ENCODE measurements around the gene GPD2.

The GPD2 gene
- 16.2 to 60.4 (median 33.5) reads per million in 4 experiments for total RNA-seq

DNA sequence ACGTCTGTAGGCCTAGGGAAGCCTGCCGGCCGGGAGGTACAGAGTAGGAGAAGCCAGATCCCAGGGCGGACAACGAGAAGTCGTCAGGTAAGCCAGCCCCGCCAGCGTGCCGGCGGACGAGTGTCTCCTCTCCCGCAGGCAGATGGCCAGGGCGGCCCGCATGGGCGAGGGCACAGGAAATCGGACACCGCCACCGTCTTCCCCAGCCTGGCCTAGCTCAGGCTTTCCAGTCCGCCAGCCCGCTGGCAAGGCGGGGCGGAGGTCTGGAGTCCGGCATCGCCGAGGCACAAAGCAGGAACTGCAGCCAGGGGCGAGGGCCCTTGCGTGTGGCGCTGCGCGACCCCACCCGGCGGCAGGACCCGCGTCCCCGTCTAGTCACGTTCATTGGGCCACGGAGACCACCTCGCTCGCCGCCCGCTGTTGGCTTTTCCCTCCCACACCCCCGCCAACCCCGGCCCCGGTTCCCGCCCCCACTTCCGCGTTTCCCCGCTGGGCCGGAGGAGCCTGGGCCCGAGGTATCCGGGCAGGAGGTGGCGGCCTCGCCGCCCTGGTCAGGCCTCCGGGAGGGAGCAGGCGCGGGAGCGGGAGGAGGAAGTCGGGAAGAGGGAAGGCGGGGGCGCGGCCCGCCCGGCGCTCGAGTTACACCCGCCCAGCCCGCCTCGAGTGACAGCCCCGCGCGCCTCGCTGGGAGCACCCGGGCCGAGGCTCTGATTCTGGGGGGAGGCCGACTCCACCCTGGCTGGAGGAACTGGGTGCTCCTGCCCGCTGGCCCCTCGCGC is at the start of gene GPD2:
Gene GPD2 (plus strand): TSS at position 662 of the 779 bp plus-strand sequence. CDS start 39,727 bp downstream, outside the sequence.
- peak; percentile 43 for DNase-seq

DNA sequence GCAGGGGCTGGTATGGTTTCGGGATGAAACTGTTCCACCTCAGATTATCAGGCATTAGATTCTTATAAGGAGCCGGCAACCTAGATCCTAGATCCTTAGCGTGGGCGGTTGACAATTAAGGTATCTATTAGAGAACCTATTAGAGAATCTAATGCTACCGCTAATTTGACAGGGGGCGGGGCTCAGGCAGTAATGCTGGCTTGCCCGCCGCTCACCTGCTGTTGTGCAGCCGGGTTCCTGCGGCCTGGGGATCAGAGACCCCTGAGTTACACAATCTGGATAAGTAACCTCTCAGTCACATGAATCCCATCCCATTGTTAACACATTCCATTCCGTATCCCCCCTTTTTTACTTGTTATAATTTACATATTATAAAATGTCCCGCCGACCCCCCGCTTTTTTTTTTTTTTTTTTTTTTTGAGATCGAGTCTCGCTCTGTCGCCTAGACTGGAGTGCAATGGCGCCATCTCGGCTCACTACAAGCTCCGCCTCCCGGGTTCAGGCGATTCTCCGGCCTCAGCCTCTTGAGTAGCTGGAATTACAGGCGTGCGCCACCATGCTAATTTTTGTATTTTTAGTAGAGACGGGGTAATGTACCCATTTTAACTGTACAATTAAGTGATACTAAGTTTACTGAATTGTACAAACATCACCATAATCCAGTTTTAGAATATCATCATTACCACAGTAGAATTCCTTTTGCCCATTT is 42.0 kb upstream of the GPD2 start:
- no peak for DNase-seq

DNA sequence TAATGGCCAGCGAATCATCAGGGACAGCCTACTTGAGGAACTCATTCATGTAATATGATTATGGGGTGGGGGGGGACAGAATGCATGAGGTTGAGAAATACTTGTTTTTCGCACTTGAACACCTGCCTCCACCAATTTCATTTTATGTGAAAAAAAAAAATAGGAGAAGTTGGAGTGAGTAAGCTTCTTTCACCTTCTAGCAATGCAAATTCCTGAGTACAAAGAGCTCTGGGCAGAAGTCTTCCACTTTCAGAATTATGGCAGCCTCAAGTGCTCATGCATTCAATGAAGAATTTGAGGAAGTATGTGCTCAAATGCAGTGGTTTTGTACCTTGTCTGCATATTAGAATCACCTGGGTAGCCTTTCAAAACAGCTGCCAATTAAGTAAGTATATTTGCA is 40.1 kb upstream of the GPD2 start:
- DNase-seq, result no peak

DNA sequence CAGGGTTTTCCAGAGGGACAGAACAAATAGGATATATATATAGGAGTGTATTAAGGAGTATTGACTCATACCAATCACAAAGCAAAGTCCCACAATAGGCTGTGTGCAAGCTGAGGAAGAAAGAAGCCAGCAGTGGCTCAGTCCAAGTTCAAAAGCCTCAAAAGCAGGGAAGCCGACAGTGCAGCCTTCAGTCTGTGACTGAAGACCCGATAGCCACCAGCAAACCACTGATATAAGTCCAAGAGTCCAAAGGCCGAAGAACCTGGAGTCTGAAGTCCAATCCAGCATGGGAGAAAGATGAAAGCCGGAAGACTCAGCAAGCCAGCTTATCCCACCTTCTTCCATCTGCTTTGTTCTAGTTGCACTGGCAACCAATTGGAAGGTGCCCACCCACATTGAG is 39.0 kb upstream of the GPD2 start:
- no peak for DNase-seq

DNA sequence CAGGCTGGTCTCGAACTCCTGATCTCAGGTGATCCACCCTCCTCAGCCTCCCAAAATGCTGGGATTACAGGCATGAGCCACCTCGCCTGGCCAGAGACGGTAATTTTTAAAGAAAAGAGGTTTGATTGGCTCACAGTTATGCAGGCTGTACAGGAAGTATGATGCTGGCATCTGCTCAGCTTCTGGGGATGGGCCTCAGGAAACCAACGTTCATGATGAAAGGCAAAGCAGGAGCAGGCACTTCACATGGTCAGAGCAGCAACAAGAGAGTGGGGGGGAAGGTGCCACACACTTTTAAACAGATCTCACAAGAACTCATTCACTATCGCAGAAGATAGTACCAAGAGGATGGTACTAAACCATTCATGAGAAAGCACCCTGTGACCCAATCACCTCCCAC is 38.0 kb upstream of the GPD2 start:
- DNase-seq, result no peak

DNA sequence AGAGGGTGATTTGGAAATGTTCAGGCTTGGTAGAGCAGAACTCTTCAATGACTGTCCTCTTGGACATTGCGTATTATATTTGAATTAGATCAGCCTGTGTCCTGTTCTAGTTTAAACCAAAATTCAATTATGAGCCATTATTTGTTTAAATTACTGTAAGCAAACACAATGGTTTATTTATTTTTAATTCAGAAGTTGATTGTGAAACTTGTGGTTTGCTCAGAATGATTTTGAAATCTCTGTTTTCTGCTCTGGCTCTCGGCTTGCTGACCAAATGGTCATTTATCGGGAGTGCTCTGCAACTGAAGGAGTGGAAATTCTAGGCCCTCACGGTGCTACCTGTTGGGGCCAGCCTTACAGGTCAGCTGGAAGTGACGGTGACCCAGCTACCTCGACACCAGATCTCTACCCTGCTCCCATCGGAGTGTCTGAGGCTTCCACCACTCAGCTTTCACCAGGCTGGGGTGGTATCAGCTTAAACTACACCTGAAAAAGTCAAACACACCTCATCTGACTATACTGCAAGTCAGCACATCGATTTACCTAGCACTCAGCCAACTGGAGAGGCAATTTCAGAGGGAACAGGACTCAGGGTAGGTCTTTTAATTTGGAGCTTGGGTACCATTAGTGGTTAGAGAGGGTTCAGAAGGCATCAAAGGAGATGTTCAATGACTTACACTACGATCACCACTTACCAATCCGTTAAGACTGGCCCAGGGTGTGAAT is 36.8 kb upstream of the GPD2 start:
- no peak for DNase-seq

DNA sequence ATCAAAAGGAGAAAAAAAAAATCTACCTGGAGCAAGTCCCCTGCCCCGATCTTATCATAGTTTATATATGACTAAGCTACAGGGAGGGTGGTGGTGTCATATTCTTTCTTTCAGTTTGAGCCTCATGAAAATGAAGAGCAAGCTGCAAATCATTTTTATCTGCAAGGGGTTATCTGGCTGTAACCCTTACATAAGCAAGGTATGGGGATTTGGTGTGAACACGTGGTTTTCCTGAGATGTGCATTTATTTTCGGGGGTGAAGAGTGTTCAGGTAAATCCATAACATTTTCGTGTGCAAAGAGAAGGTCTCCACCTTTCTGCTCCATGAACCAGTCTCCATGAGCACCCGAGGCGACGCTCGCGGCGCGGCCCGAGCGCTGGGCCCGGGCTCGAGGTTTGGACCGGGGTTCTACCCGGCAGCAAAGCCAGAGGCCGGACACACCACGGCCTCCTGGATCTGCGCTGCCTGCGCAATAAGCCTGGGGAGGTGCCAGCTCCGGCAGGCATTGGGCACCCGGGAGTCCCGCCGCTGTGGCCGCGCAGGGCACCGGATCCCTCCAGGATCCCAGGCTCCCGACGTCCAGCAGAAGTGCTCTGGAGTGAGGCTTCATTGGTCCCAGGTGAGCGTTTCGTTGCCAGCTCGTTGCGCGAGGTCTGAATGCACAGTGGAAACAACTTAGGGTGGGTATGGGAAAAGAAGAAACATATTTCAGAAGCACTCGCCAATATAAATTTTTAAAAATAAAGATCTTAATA is 36.1 kb upstream of the GPD2 start:
- DNase-seq, result no peak

DNA sequence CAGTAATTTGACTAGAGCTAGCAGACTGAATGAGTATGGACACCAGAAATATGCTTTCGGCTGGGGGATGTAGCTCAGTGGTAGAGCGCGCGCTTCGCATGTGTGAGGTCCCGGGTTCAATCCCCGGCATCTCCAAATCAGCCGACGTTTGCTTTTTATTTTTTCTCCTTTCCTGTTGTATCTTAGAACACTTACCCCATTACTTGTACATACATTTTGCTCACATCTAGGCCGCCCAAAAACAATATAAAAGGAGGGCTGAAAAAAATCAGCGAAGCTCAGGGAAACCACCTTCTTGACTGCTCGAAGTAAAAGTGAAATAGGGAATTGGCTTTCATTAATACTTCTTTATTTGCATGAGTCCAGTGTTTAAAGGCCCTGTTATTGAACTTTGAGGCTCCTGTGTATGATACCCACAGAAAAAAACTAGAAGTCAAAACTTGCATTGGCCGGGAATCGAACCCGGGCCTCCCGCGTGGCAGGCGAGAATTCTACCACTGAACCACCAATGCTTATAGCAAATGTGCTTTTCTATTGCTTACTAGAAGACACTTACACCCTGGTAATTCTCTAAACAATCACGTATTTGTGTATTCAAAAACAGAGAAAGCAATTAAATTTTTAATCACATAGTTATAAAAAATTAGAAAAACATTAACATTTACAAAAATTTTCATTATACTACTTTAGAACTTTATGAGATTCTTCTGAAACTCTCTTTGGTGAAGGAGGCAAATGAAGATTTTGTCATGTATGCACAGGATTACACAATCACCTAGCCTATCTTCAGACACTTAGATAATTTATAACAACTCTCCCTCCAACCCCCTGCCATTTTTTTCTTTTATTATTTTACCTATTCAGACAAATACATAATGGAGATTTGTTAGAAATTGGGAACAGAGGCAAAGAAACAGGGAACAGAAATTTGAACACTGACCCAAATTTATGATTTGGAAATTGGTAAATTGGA is 35.2 kb upstream of the GPD2 start:
- peak; percentile 72 for DNase-seq

DNA sequence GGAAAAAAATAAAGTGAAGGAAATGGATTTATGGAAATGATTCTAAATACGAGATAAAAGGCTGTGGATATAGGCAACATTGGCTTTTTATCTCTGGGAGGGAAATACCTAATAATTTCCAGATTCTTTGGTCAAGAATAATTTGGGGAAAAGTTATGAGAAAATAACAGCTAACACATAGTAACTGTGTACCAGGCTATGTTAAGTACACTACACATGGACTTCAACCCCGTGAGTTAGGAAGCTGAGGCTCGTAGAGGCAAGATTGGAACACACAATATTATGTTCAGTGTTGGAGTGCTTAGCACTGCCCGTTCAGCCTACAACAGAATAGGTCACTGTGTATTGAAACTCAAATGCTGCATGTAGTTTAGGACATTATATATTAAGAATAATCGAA is 34.3 kb upstream of the GPD2 start:
- no peak for DNase-seq

DNA sequence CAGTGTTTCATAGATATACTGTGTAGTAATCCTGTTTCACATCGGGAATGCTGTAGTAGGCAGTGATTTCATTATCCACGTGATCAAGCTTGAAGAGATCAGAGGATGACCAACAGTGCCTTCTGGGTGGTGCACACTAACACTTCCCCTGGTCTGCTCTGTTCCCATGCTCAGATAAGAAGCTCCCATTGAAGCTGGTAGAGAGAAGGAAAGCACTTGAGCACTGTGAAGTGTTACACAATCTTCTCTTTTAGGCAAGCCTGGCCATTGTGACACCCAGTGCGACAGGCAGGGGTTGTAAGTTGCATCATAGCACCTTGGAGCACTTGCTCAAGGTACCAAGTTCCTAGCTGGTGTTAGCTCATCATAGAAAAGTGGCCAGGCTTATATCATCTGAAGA is 30.6 kb upstream of the GPD2 start:
- DNase-seq, result no peak

DNA sequence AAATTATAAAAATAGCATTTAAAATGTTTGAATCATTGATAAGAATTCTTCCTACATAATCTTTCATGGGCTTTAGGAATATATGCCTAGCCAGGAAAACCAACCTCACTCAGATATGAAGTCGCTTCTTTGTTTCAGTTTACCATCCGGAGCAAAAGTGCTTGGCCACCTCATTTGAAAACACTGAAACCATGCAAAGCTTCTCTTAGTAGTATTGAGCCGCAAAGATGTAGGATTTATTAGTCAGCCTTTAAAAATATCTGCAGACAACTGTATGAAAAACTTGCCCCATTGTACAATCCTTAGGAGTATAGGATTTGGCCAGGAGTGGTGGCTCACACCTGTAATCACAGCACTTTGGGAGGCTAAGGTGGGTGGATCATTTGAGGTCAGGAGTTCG is 24.3 kb upstream of the GPD2 start:
- DNase-seq, result no peak

DNA sequence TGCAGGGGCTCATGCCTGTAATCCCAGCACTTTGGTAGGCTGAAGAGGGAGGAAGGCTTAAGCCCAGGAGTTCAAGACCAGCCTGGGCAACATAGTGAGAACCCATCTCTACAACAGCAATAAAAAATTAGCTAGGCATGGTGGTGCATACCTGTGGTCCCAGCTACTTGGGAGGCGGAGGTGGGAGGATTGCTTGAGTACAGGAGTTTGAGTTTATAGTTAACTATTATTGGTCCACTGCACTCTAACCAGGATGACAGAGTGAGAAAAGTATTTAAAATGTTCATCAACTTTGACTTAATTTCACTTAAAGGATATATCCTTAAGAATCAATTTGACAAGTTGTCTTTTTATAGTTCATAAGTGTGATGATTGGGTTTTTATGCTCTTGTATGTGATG is 14.3 kb upstream of the GPD2 start:
- DNase-seq, result no peak

DNA sequence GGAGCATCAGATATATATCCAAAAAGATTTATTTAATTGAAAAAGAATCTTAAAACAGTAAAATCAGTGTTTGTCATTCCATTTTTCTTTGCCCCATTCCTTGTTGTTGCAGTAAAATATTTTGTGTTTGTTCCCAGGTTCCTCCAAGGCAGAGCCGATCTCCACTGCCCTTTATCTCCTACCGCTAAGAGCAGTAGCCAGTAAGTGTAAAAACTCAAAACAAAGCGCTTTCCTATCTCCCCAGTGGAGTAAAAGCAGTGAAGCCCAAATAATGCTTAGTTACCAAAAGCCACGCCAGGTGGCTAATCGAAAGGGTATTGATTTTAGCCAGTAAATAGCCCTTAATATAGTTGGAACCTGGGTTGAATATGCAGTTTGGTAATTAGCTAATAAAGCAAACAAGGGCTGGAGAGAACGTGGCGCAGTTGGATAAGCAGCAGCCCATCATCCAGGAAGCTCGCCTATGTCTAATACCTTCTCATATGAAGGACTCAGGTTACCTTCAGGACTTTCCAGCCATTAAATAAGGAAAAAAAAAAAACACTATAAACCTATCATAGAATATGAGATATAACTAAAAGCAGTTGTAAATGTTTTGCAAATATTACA is 12.4 kb upstream of the GPD2 start:
- no peak for DNase-seq

DNA sequence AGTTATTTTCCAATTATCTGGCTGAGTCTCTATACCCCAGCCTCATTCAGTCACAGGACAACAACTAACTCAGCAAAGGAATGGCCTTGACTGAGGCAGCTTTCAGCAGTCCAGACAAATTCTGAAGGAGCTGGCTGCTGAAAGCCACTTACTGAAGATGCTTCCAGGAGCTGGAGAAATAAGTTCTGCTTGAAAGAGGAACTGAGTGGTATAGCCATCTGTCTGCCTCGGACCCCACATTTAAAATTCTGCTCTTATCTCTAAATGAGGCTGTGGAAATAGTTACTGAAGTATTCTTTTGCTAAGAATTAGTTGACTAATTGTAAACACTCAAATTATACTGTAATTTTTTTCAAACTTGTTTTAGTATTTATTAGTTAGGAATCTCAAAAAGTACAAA is 9.1 kb upstream of the GPD2 start:
- no peak for DNase-seq

DNA sequence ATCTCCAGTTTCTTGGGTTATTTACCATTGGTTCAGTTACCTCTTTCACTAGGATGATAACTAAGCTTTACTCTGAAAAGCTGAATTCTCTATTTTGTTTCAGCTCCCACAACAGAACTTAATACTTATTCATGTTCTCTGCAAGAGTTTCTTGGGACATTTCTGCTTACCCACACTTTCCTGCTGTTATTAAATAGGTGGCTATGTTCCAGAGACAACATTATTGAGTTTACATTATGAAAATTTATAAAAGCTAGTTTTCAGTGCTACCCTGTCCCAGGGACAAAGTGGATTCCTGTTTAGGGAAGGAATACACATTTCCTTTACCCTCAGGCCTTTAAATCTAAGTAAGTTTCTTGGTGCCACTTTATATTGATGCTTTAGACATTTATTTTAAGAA is 7.0 kb upstream of the GPD2 start:
- DNase-seq, result no peak

DNA sequence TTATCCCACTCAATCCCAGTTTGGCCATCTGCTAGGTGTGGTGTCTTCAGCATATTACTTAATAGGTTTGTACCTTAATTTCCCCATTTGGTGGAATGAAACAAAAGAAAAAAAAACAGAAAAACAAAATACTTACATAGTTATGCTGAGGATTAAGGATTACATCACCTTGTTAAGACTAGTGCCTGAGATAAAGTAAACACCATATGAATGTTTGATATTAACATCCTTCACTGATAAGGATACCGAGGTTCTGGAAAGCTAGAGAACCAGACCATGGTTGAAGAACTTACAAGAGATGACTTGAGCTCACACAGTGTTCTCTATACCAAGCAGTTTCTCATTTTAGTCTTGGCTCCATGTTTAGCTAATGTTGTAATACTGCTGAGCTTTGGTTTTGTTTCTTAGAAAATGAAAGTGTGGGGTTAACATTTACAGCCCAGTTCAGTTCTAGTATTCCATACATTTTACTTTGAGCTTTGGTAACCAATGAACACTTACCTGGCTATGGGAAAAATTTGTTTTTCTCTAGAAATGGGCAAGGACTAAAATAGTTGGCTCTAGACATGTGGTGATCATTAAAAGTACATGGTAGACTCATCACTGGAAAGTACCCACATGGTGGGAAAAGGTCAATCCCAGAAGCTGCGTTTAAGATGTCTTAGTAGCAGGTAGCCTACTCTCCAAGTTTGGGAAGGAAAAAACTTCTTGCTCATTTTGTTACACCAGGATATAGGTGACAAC is 5.8 kb upstream of the GPD2 start:
- DNase-seq, result no peak

DNA sequence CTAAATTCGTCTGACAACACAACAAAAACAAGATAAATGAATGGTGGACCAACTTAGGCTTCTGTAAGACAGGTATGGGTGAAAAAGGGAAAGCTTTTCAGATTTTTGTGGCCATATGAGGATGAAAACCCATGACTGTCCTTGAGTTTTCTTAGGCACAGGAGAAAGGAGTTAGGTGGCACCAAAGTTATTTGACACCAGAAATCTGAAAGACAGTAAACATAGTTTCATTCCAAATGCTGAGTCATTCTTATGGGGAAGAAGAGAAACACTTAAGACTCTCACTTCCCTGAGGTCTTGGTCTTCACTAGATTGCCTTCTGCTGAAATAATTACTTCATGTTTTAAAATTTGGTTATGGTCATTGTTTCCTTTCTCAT is 5.2 kb upstream of the GPD2 start:
- no peak for DNase-seq

DNA sequence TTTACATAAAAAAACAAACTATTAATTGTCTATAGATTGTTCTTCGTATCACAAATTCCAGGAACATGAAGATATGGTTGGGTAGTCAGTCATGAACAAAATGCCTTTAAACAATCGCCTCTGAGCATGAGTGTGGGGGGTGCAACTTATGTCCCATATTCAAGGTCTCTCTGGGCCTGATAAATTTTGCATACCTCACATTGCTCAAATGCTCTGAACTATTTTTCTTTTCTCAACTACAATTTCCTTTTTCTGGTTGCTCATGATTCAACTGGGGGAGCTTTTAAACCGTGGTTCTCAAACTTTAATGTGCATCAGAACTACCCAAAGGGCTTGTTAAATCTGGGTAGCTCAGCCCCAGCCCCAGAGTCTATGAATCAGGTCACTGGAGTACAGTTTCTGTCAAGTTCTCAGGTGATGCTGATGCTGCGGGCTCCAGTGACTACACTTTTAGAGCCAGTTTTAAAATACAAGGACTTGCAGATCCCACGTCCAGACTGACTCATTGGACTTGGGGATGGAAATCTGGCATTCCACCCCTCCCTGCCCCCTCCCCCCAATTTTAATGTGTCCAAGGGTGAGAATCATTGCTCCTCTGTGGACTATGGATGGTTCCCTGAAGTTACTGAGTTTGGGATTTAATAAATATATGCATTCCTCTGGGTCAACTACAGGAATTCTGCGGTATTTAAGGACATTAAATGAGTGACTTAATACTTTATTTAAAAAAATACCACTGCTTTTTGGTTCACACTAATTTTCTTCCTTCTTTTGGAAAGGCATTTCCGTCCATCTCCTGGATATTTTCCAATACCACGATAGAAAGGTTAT is 1.5 kb upstream of the GPD2 start:
- DNase-seq, result no peak

DNA sequence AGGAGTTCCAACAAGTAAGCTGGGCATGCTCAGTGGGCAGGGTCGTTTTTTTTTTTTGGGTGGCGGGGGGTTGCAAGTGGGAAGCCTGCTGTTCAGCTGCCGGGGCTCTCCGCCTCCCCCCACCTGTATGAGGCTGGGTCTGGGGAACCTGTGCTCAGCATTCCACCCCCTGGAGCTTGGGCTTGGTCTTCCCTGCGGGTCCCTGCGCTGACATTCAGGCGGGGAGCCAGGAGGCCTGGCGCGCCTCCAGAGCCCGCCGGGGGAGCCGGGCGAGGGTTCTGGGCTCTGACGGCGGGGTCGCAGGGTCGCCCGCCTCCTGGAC is 822 bp upstream of the GPD2 start:
- DNase-seq, result no peak

Measured in effector CD8-positive, alpha-beta T cell (primary cell).